Measurements from ENCODE around the gene BMPR1A.

Gene BMPR1A

GRCh38 chr10:86775056-86775869, 18.8 kb downstream of the BMPR1A start:
- no peaks in the 10 kb centered on the region for H3K27me3 ChIP-seq (ENCODE audit: insufficient read depth, poor library complexity, severe bottlenecking)
- H3K4me3 ChIP-seq (ENCODE audit: severe bottlenecking): no peak overlapping the region
- no peaks in the 10 kb centered on the region for H3K36me3 ChIP-seq (ENCODE audit: low read depth)
- no peak overlapping the region for H3K27ac ChIP-seq (ENCODE audit: poor library complexity, severe bottlenecking)
- no peak for TF ChIP-seq CTCF (IDR thresholded peaks at IDR 0.05; ENCODE audit: poor library complexity, severe bottlenecking)
- H3K9me3 ChIP-seq (ENCODE audit: severe bottlenecking): no peaks in the 10 kb centered on the region
- ATAC-seq (ENCODE audit: low read depth) (peak; percentile 67), DNase-seq (ENCODE audit: low spot score) (no peak)
- H3K4me1 ChIP-seq (ENCODE audit: insufficient read depth, poor library complexity, severe bottlenecking): peaks cover 3% of the 10 kb centered on the region

GRCh38 chr10:86775870-86776180, 19.4 kb downstream of the BMPR1A start:
- Histone ChIP-seq H3K9me3 (ENCODE audit: severe bottlenecking) (no peaks in the 10 kb centered on the region), H3K4me1 (ENCODE audit: insufficient read depth, poor library complexity, severe bottlenecking) (peaks cover 3% of the 10 kb centered on the region), H3K4me3 (ENCODE audit: severe bottlenecking) (no peak overlapping the region), H3K36me3 (ENCODE audit: low read depth) (no peaks in the 10 kb centered on the region), H3K27me3 (ENCODE audit: insufficient read depth, poor library complexity, severe bottlenecking) (no peaks in the 10 kb centered on the region), H3K27ac (ENCODE audit: poor library complexity, severe bottlenecking) (no peak overlapping the region)
- no peak for TF ChIP-seq CTCF (IDR thresholded peaks at IDR 0.05; ENCODE audit: poor library complexity, severe bottlenecking)
- ATAC-seq (ENCODE audit: low read depth): no peak
- DNase-seq (ENCODE audit: low spot score): no peak

GRCh38 chr10:86779220-86780017, 23.0 kb downstream of the BMPR1A start:
- Histone ChIP-seq H3K27ac (ENCODE audit: poor library complexity, severe bottlenecking) (no peak overlapping the region), H3K27me3 (ENCODE audit: insufficient read depth, poor library complexity, severe bottlenecking) (no peaks in the 10 kb centered on the region), H3K9me3 (ENCODE audit: severe bottlenecking) (no peaks in the 10 kb centered on the region), H3K4me1 (ENCODE audit: insufficient read depth, poor library complexity, severe bottlenecking) (peaks cover 3% of the 10 kb centered on the region), H3K36me3 (ENCODE audit: low read depth) (no peaks in the 10 kb centered on the region), H3K4me3 (ENCODE audit: severe bottlenecking) (no peak overlapping the region)
- no peak for TF ChIP-seq CTCF (IDR thresholded peaks at IDR 0.05; ENCODE audit: poor library complexity, severe bottlenecking)
- ATAC-seq (ENCODE audit: low read depth) (no peak), DNase-seq (ENCODE audit: low spot score) (no peak)

GRCh38 chr10:86782701-86783418, 26.4 kb downstream of the BMPR1A start:
- Histone ChIP-seq H3K27ac (ENCODE audit: poor library complexity, severe bottlenecking) (no peak overlapping the region), H3K36me3 (ENCODE audit: low read depth) (no peaks in the 10 kb centered on the region), H3K4me1 (ENCODE audit: insufficient read depth, poor library complexity, severe bottlenecking) (peaks cover 8% of the 10 kb centered on the region), H3K9me3 (ENCODE audit: severe bottlenecking) (no peaks in the 10 kb centered on the region), H3K4me3 (ENCODE audit: severe bottlenecking) (no peak overlapping the region), H3K27me3 (ENCODE audit: insufficient read depth, poor library complexity, severe bottlenecking) (no peaks in the 10 kb centered on the region)
- no peak for ATAC-seq (ENCODE audit: low read depth)
- no peak for TF ChIP-seq CTCF (IDR thresholded peaks at IDR 0.05; ENCODE audit: poor library complexity, severe bottlenecking)
- no peak for DNase-seq (ENCODE audit: low spot score)

Measured in RWPE2 (cell line).